H9 (cell line): ENCODE measurements around the gene MTNR1A. TPM values are rescaled to one million over a fixed set of nuclear protein-coding genes. Genes with fewer than 3 reads are reported as not detected.

Experiments
- DNase-seq: peaks from one replicate; pipeline ENCODE4 v3.0.0-alpha.2; 2017
- H2AFZ ChIP-seq: one replicate; pipeline ENCODE4 v1.6.1; 2013; ENCODE audit warnings: mild to moderate bottlenecking, low read length, control low read depth, moderate library complexity
- H2AK5ac ChIP-seq: 2 replicates; pipeline ENCODE4 v1.6.1; 2013; ENCODE audit warnings: low read length, control low read depth, mixed read lengths; ENCODE audit not compliant: insufficient read length
- H2BK120ac ChIP-seq: one replicate; pipeline ENCODE4 v1.6.1; 2013; ENCODE audit warnings: low read depth, mild to moderate bottlenecking, low read length, control low read depth, inconsistent platforms; ENCODE audit not compliant: poor library complexity, severe bottlenecking
- H2BK12ac ChIP-seq: 2 replicates; pipeline ENCODE4 v1.6.1; 2013; ENCODE audit warnings: low read length, control low read depth, mixed read lengths, low read depth; ENCODE audit not compliant: insufficient read length
- H2BK15ac ChIP-seq: 2 replicates; pipeline ENCODE4 v1.6.1; 2013; ENCODE audit warnings: low read depth, low read length, control low read depth
- H2BK20ac ChIP-seq: one replicate; pipeline ENCODE4 v1.6.1; 2013; ENCODE audit warnings: low read depth, mild to moderate bottlenecking, low read length, control low read depth, inconsistent platforms; ENCODE audit not compliant: poor library complexity, severe bottlenecking
- H2BK5ac ChIP-seq: 2 replicates; pipeline ENCODE4 v1.6.1; 2013; ENCODE audit warnings: low read length, control low read depth, mixed read lengths; ENCODE audit not compliant: insufficient read length
- H3K14ac ChIP-seq: 2 replicates; pipeline ENCODE4 v1.6.1; 2013; ENCODE audit warnings: low read length, control low read depth; ENCODE audit not compliant: insufficient read depth
- H3K18ac ChIP-seq: 2 replicates; pipeline ENCODE4 v1.6.1; 2013; ENCODE audit warnings: low read depth, mild to moderate bottlenecking, mixed read lengths, low read length, control low read depth; ENCODE audit not compliant: insufficient read length
- H3K23ac ChIP-seq: 2 replicates; pipeline ENCODE4 v1.6.1; 2013; ENCODE audit warnings: low read length, control low read depth, mixed read lengths, low read depth; ENCODE audit not compliant: insufficient read length
- H3K23me2 ChIP-seq: 2 replicates; pipeline ENCODE4 v1.6.1; 2013; ENCODE audit warnings: low read depth, mild to moderate bottlenecking, mixed read lengths, low read length, control low read depth; ENCODE audit not compliant: insufficient read length, poor library complexity, severe bottlenecking
- H3K27ac ChIP-seq: 2 replicates; pipeline ENCODE4 v1.5.1; 2013; ENCODE audit warnings: low read length, control low read depth, mixed read lengths, low read depth; ENCODE audit not compliant: insufficient read length
- H3K27me3 ChIP-seq: 2 replicates; pipeline ENCODE4 v1.6.1; 2013; ENCODE audit warnings: low read length, control low read depth, inconsistent platforms; ENCODE audit not compliant: insufficient read depth
- H3K4ac ChIP-seq: 2 replicates; pipeline ENCODE4 v1.6.1; 2013; ENCODE audit warnings: low read depth, mild to moderate bottlenecking, control low read depth, inconsistent platforms, low read length, moderate library complexity
- H3K4me1 ChIP-seq: 2 replicates; pipeline ENCODE4 v1.6.1; 2013; ENCODE audit warnings: low read length, control low read depth, inconsistent platforms; ENCODE audit not compliant: insufficient read depth
- H3K4me2 ChIP-seq: 2 replicates; pipeline ENCODE4 v1.6.1; 2013; ENCODE audit warnings: low read length, control low read depth, mixed read lengths; ENCODE audit not compliant: insufficient read length, insufficient read depth
- H3K56ac ChIP-seq: 2 replicates; pipeline ENCODE4 v1.6.1; 2013; ENCODE audit warnings: low read depth, mild to moderate bottlenecking, mixed read lengths, low read length, control low read depth; ENCODE audit not compliant: insufficient read length
- H3K79me1 ChIP-seq: 2 replicates; pipeline ENCODE4 v1.6.1; 2013; ENCODE audit warnings: low read depth, mild to moderate bottlenecking, moderate library complexity, low read length, control low read depth, inconsistent platforms; ENCODE audit not compliant: insufficient read depth, poor library complexity, severe bottlenecking
- H3K79me2 ChIP-seq: 2 replicates; pipeline ENCODE4 v1.6.1; 2013; ENCODE audit warnings: low read length, control low read depth, inconsistent platforms; ENCODE audit not compliant: insufficient read depth
- H3K9ac ChIP-seq: 2 replicates; pipeline ENCODE4 v1.6.1; 2013; ENCODE audit warnings: low read length, control low read depth, mixed read lengths; ENCODE audit not compliant: insufficient read length; ENCODE audit errors: extremely low read depth
- H3K9me3 ChIP-seq: one replicate; pipeline ENCODE4 v1.6.1; 2013; ENCODE audit warnings: low read depth, low read length, inconsistent platforms; ENCODE audit not compliant: control insufficient read depth
- H3T11ph ChIP-seq: one replicate; pipeline ENCODE4 v1.6.1; 2013; ENCODE audit warnings: mild to moderate bottlenecking, low read length, control low read depth, inconsistent platforms
- H4K20me1 ChIP-seq: one replicate; pipeline ENCODE4 v1.6.1; 2013; ENCODE audit not compliant: control insufficient read depth, insufficient read length, insufficient read depth
- H4K5ac ChIP-seq: 2 replicates; pipeline ENCODE4 v1.6.1; 2013; ENCODE audit warnings: low read depth, mild to moderate bottlenecking, mixed read lengths, low read length, control low read depth; ENCODE audit not compliant: insufficient read length
- H4K8ac ChIP-seq: replicated peaks from 2 replicates; pipeline ENCODE4 v1.6.1; 2013; ENCODE audit warnings: low read length, control low read depth, mixed read lengths, low read depth; ENCODE audit not compliant: insufficient read length
- H4K91ac ChIP-seq: 2 replicates; pipeline ENCODE4 v1.6.1; 2013; ENCODE audit warnings: low read depth, mild to moderate bottlenecking, moderate library complexity, mixed read lengths, low read length, control low read depth; ENCODE audit not compliant: insufficient read length
- H3K27ac Mint-ChIP-seq, 3 experiments: 2 replicates in 2 of 3; 3 replicates in 1 of 3; pipeline ENCODE4 v1.8.0; 2020 to 2021; ENCODE audit warnings: mixed read lengths in 3 of 3, mild to moderate bottlenecking in 1 of 3, moderate library complexity in 1 of 3
- H3K27me3 Mint-ChIP-seq: 2 replicates; pipeline ENCODE4 v1.8.0; 2021; ENCODE audit warnings: low read depth, mild to moderate bottlenecking, moderate library complexity, mixed read lengths
- H3K36me3 Mint-ChIP-seq, 3 experiments: 2 replicates in 2 of 3; 3 replicates in 1 of 3; pipeline ENCODE4 v1.8.0; 2020 to 2021; ENCODE audit warnings: low read depth in 3 of 3, mixed read lengths in 3 of 3; ENCODE audit not compliant: insufficient read depth in 1 of 3
- H3K4me1 Mint-ChIP-seq, 2 experiments: 2 replicates each; pipeline ENCODE4 v1.8.0; 2020; ENCODE audit warnings: mixed read lengths in 2 of 2
- H3K4me3 Mint-ChIP-seq, 2 experiments: 2 replicates in 1 of 2; 3 replicates in 1 of 2; pipeline ENCODE4 v1.8.0; 2020 to 2021; ENCODE audit warnings: mild to moderate bottlenecking in 2 of 2, mixed read lengths in 2 of 2, moderate library complexity in 1 of 2
- H3K9me3 Mint-ChIP-seq, 2 experiments: 2 replicates in 1 of 2; 3 replicates in 1 of 2; pipeline ENCODE4 v1.8.0; 2020; ENCODE audit warnings: mild to moderate bottlenecking in 2 of 2, mixed read lengths in 2 of 2, moderate library complexity in 1 of 2
- CTCF ChIP-seq: fragments of 200-600 bp; sonication (generic); conservative IDR thresholded peaks from 3 replicates; pipeline ENCODE4 v1.8.0; 2021; ENCODE audit warnings: antibody characterized with exemption, mild to moderate bottlenecking
- WGBS: extraction: QIAGEN DNeasy Blood & Tissue Kit; methylation state at CpG from one replicate; pipeline ENCODE4 v1.1.7; 2013; ENCODE audit warnings: missing lambda C conversion rate, low lambda C conversion rate, mixed read lengths; ENCODE audit not compliant: insufficient read length; ENCODE audit errors: extremely low coverage; 5-methylcytosine and 5-hydroxymethylcytosine counted together
- total RNA-seq: library from RNA; stranded (reverse); gene quantifications from 2 replicates; pipeline ENCODE4 v1.2.1, GENCODE V29; 2021

MTNR1A gene
- total RNA-seq, 1 experiment from 2014 or later: 0.57 TPM

GRCh38 chr4:186497043-186497442, 58.3 kb downstream of the MTNR1A start:
- H3K18ac ChIP-seq: no peak overlapping the region
- no peak overlapping the region for H2BK5ac ChIP-seq
- no peak for DNase-seq
- Mint-ChIP-seq H3K4me1 (peaks cover 5 to 8% of the 10 kb centered on the region in 2 experiments; a peak in 3 of 4 replicates), H3K27me3 (no peaks in the 10 kb centered on the region), H3K27ac (no peak overlapping the region), H3K4me3 (no peak overlapping the region), H3K36me3 (peaks cover 4 to 19% (median 8%) of the 10 kb centered on the region in 3 experiments; a peak in 5 of 7 replicates), H3K9me3 (peaks cover 23 to 28% of the 10 kb centered on the region in 2 experiments)
- H4K91ac ChIP-seq: no peak overlapping the region
- H4K8ac ChIP-seq: no peak overlapping the region
- no peak overlapping the region for H2BK15ac ChIP-seq
- no peaks in the 10 kb centered on the region for H3K79me1 ChIP-seq
- H4K20me1 ChIP-seq: no peaks in the 10 kb centered on the region
- no peak overlapping the region for H3K9ac ChIP-seq
- H3K56ac ChIP-seq: no peak overlapping the region
- H2BK12ac ChIP-seq: no peak overlapping the region
- H3K79me2 ChIP-seq: no peaks in the 10 kb centered on the region
- no peak overlapping the region for H3K4me2 ChIP-seq
- H3K4me1 ChIP-seq: no peaks in the 10 kb centered on the region
- H4K5ac ChIP-seq: no peak overlapping the region
- no peak overlapping the region for H3K27ac ChIP-seq
- H3K9me3 ChIP-seq: peaks cover 5% of the 10 kb centered on the region
- H3K23me2 ChIP-seq: no peaks in the 10 kb centered on the region
- H3K14ac ChIP-seq: no peak overlapping the region
- no peak overlapping the region for H2AK5ac ChIP-seq
- WGBS: no CpG with 5 or more reads among the region's 8 CpGs
- H3K23ac ChIP-seq: no peak overlapping the region
- no peak overlapping the region for H2AFZ ChIP-seq
- no peak for TF ChIP-seq CTCF
- no peak overlapping the region for H2BK120ac ChIP-seq
- H2BK20ac ChIP-seq: no peak overlapping the region
- H3K27me3 ChIP-seq: no peaks in the 10 kb centered on the region
- no peak overlapping the region for H3K4ac ChIP-seq
- H3T11ph ChIP-seq: no peak overlapping the region
